SHP77 treated with DMSO at 0.1 percent for 48 hours (cell line): ENCODE measurements around the gene EPB41.

Source experiments
- DNase-seq: peaks from one replicate; lab custom pipeline; 2025; lab: John Stamatoyannopoulos, UW

The EPB41 gene

GRCh38 chr1:28891256-28891655 is 23.1 kb upstream of the EPB41 start:
- no peak for DNase-seq

- no peak for DNase-seq
Measured at GRCh38 chr1:28893403-28894102, 20.8 kb upstream of the EPB41 start.

GRCh38 chr1:28894785-28895184 is 19.6 kb upstream of the EPB41 start:
- no peak for DNase-seq

- DNase-seq: no peak
Measured at GRCh38 chr1:28895896-28896608, 18.3 kb upstream of the EPB41 start.

- DNase-seq: no peak
Measured at GRCh38 chr1:28896609-28896986, 17.8 kb upstream of the EPB41 start.

GRCh38 chr1:28897789-28898188 is 16.6 kb upstream of the EPB41 start:
- DNase-seq: no peak

GRCh38 chr1:28898405-28898881 is 15.9 kb upstream of the EPB41 start:
- no peak for DNase-seq

- DNase-seq: no peak
Measured at GRCh38 chr1:28899267-28899666, 15.1 kb upstream of the EPB41 start.

GRCh38 chr1:28900562-28900961 is 13.8 kb upstream of the EPB41 start:
- no peak for DNase-seq

GRCh38 chr1:28902738-28903137 is 11.6 kb upstream of the EPB41 start:
- DNase-seq: no peak

GRCh38 chr1:28905921-28906666 is 8.3 kb upstream of the EPB41 start:
- no peak for DNase-seq

GRCh38 chr1:28909198-28909597 is 5.2 kb upstream of the EPB41 start:
- DNase-seq: no peak

GRCh38 chr1:28910379-28911115 is 3.8 kb upstream of the EPB41 start:
- DNase-seq: no peak

- DNase-seq: no peak
Measured at GRCh38 chr1:28913786-28914227, 562 bp upstream of the EPB41 start.

GRCh38 chr1:28915031-28915895 is 894 bp downstream of the EPB41 start:
- peak; percentile 56 for DNase-seq

GRCh38 chr1:28917757-28918118 is 3.4 kb downstream of the EPB41 start:
- DNase-seq: no peak

GRCh38 chr1:28921286-28921869 is 7.0 kb downstream of the EPB41 start:
- no peak for DNase-seq

- DNase-seq: no peak
Measured at GRCh38 chr1:28925350-28925891, 11.1 kb downstream of the EPB41 start.

GRCh38 chr1:28926629-28927265 is 12.4 kb downstream of the EPB41 start:
- no peak for DNase-seq

GRCh38 chr1:28927266-28927647 is 12.9 kb downstream of the EPB41 start:
- no peak for DNase-seq
